ES-I3 (cell line): Measurements from ENCODE around the gene LOXL3.

Source experiments
- H3K36me3 ChIP-seq: 2 replicates; pipeline ENCODE4 v1.6.1; 2013; ENCODE audit warnings: mild to moderate bottlenecking, low read length, control low read depth, moderate library complexity; ENCODE audit not compliant: insufficient read depth
- H3K4me1 ChIP-seq: 2 replicates; pipeline ENCODE4 v1.6.1; 2013; ENCODE audit warnings: mild to moderate bottlenecking, control low read depth, low read length; ENCODE audit not compliant: insufficient read depth
- H3K9ac ChIP-seq: 2 replicates; pipeline ENCODE4 v1.6.1; 2013; ENCODE audit warnings: low read depth, mild to moderate bottlenecking, low read length, moderate library complexity
- H3K9me3 ChIP-seq: 2 replicates; pipeline ENCODE4 v1.6.1; 2013; ENCODE audit warnings: mild to moderate bottlenecking, low read length, moderate library complexity; ENCODE audit not compliant: control insufficient read depth, insufficient read depth

LOXL3 gene

GRCh38 chr2:74550231-74550630 is 3.5 kb downstream of the LOXL3 start:
- H3K4me1 ChIP-seq: peaks cover 7% of the 10 kb centered on the region; the same call in 1 of the 2 replicates
- H3K9ac ChIP-seq: no peak overlapping the region
- H3K9me3 ChIP-seq: no peaks in the 10 kb centered on the region
- no peaks in the 10 kb centered on the region for H3K36me3 ChIP-seq

GRCh38 chr2:74548900-74549826 is 4.6 kb downstream of the LOXL3 start:
- Histone ChIP-seq H3K9ac (peak overlapping the region; percentile 74), H3K36me3 (no peaks in the 10 kb centered on the region), H3K9me3 (no peaks in the 10 kb centered on the region), H3K4me1 (peaks cover 7% of the 10 kb centered on the region; the same call in 1 of the 2 replicates)

GRCh38 chr2:74548285-74548899 is 5.3 kb downstream of the LOXL3 start:
- peak overlapping the region; percentile 74 for H3K9ac ChIP-seq
- no peaks in the 10 kb centered on the region for H3K9me3 ChIP-seq
- H3K4me1 ChIP-seq: peaks cover 7% of the 10 kb centered on the region; the same call in 1 of the 2 replicates
- no peaks in the 10 kb centered on the region for H3K36me3 ChIP-seq

GRCh38 chr2:74546004-74546403 is 7.7 kb downstream of the LOXL3 start:
- Histone ChIP-seq H3K9me3 (no peaks in the 10 kb centered on the region), H3K36me3 (no peaks in the 10 kb centered on the region), H3K9ac (no peak overlapping the region), H3K4me1 (no peaks in the 10 kb centered on the region)

- H3K9ac ChIP-seq: no peak overlapping the region
- no peaks in the 10 kb centered on the region for H3K36me3 ChIP-seq
- H3K9me3 ChIP-seq: no peaks in the 10 kb centered on the region
- H3K4me1 ChIP-seq: no peaks in the 10 kb centered on the region
These were observed 9.1 kb downstream of the LOXL3 start for GRCh38 chr2:74544634-74545033.

- Histone ChIP-seq H3K4me1 (no peaks in the 10 kb centered on the region), H3K9ac (no peak overlapping the region), H3K36me3 (no peaks in the 10 kb centered on the region), H3K9me3 (no peaks in the 10 kb centered on the region)
These were observed 10.8 kb downstream of the LOXL3 start for GRCh38 chr2:74542978-74543377.

- Histone ChIP-seq H3K36me3 (no peaks in the 10 kb centered on the region), H3K9ac (no peak overlapping the region), H3K9me3 (no peaks in the 10 kb centered on the region), H3K4me1 (peaks cover 4% of the 10 kb centered on the region; the same call in 1 of the 2 replicates)
These were observed 13.5 kb downstream of the LOXL3 start for GRCh38 chr2:74540291-74540690.

GRCh38 chr2:74538881-74539339 is 14.8 kb downstream of the LOXL3 start:
- no peaks in the 10 kb centered on the region for H3K36me3 ChIP-seq
- peaks cover 4% of the 10 kb centered on the region; the same call in 1 of the 2 replicates for H3K4me1 ChIP-seq
- no peak overlapping the region for H3K9ac ChIP-seq
- H3K9me3 ChIP-seq: no peaks in the 10 kb centered on the region

GRCh38 chr2:74537140-74537539 is 16.6 kb downstream of the LOXL3 start:
- Histone ChIP-seq H3K4me1 (peaks cover 4% of the 10 kb centered on the region; the same call in 1 of the 2 replicates), H3K36me3 (no peaks in the 10 kb centered on the region), H3K9ac (no peak overlapping the region), H3K9me3 (no peaks in the 10 kb centered on the region)

GRCh38 chr2:74536166-74536950 is 17.4 kb downstream of the LOXL3 start:
- no peaks in the 10 kb centered on the region for H3K36me3 ChIP-seq
- H3K9ac ChIP-seq: no peak overlapping the region
- H3K4me1 ChIP-seq: peaks cover 4% of the 10 kb centered on the region; the same call in 1 of the 2 replicates
- no peaks in the 10 kb centered on the region for H3K9me3 ChIP-seq

GRCh38 chr2:74535440-74535965 is 18.2 kb downstream of the LOXL3 start:
- H3K9ac ChIP-seq: no peak overlapping the region

GRCh38 chr2:74534411-74534810 is 19.3 kb downstream of the LOXL3 start:
- Histone ChIP-seq H3K9me3 (no peaks in the 10 kb centered on the region), H3K9ac (no peak overlapping the region), H3K36me3 (no peaks in the 10 kb centered on the region), H3K4me1 (peaks cover 7% of the 10 kb centered on the region; the same call in 1 of the 2 replicates)

More at GRCh38 chr2:74535440-74535965, 18.2 kb downstream of the LOXL3 start:
- Histone ChIP-seq H3K36me3 (no peaks in the 10 kb centered on the region), H3K4me1 (peaks cover 7% of the 10 kb centered on the region; the same call in 1 of the 2 replicates), H3K9me3 (no peaks in the 10 kb centered on the region)

GRCh38 chr2:74533464-74533863 is 20.3 kb downstream of the LOXL3 start:
- Histone ChIP-seq H3K9ac (no peak overlapping the region), H3K9me3 (no peaks in the 10 kb centered on the region), H3K36me3 (no peaks in the 10 kb centered on the region), H3K4me1 (peaks cover 11% of the 10 kb centered on the region)

- peaks cover 12% of the 10 kb centered on the region for H3K4me1 ChIP-seq
- no peaks in the 10 kb centered on the region for H3K9me3 ChIP-seq
- peaks cover 5% of the 10 kb centered on the region for H3K36me3 ChIP-seq
- H3K9ac ChIP-seq: no peak overlapping the region
These were observed 21.5 kb downstream of the LOXL3 start for GRCh38 chr2:74532222-74532621.
